Small intestine (tissue), 7 donors: ENCODE results near the gene DERL3. TPM values are rescaled to one million over a fixed set of nuclear protein-coding genes. Genes with fewer than 3 reads are reported as not detected.

Source experiments
- DNase-seq, 2 donors: peaks; one replicate each; pipeline versions ENCODE4 v3.0.0 to v3.0.0-alpha.2; 2013
- FAIRE-seq: peaks from 2 replicates; lab custom pipeline; 2012; peaks lifted over from hg19 to GRCh38; lab: Jason Lieb, UNC
- H3K27ac ChIP-seq, 3 donors: one replicate each; pipeline ENCODE4 v1.5.1; 2013; ENCODE audit warnings: low read length in 2 of 3, mild to moderate bottlenecking in 2 of 3, control low read depth in 1 of 3, inconsistent platforms in 1 of 3, low read depth in 1 of 3, moderate library complexity in 1 of 3
- H3K27me3 ChIP-seq, 3 donors: one replicate each; pipeline ENCODE4 v1.6.1; 2013; ENCODE audit warnings: low read length in 3 of 3, inconsistent platforms in 1 of 3; ENCODE audit not compliant: control insufficient read depth in 3 of 3, insufficient read depth in 3 of 3
- H3K36me3 ChIP-seq, 3 donors: one replicate each; pipeline ENCODE4 v1.6.1; 2013; ENCODE audit warnings: low read length in 3 of 3, inconsistent platforms in 1 of 3, low read depth in 1 of 3, mild to moderate bottlenecking in 1 of 3, moderate library complexity in 1 of 3; ENCODE audit not compliant: control insufficient read depth in 3 of 3, insufficient read depth in 2 of 3
- H3K4me1 ChIP-seq, 3 donors: one replicate each; pipeline ENCODE4 v1.6.1; 2013; ENCODE audit warnings: low read length in 2 of 3, inconsistent platforms in 1 of 3, low read depth in 1 of 3, mild to moderate bottlenecking in 1 of 3, moderate library complexity in 1 of 3; ENCODE audit not compliant: control insufficient read depth in 3 of 3, insufficient read depth in 2 of 3
- H3K4me3 ChIP-seq, 3 donors: one replicate each; pipeline ENCODE4 v1.5.1; 2013; ENCODE audit warnings: low read length in 3 of 3, control low read depth in 1 of 3, inconsistent platforms in 1 of 3, low read depth in 1 of 3, mild to moderate bottlenecking in 1 of 3, moderate library complexity in 1 of 3
- H3K9me3 ChIP-seq, 2 donors: one replicate each; pipeline ENCODE4 v1.6.1; 2013; ENCODE audit warnings: low read depth in 1 of 2, low read length in 1 of 2; ENCODE audit not compliant: control insufficient read depth in 2 of 2, insufficient read depth in 1 of 2
- WGBS, 3 donors: extraction: QIAGEN DNeasy Blood & Tissue Kit; methylation state at CpG; one replicate each; pipeline ENCODE4 v1.1.7; 2013; 5-methylcytosine and 5-hydroxymethylcytosine counted together
- polyA plus RNA-seq, 4 donors: library from polyadenylated mRNA; stranded (reverse) in 3 of 4; unstranded in 1 of 4; fragments of 200-250 nt in 3 of 4; fragments of 120-200 nt in 1 of 4; gene quantifications; one replicate each; pipeline versions ENCODE4 v1.2.1 to v1.2.3, GENCODE V29; 2013
- donor health status: healthy with polysubstance abuse.
- donor health status: control.
- donor health status: control.
- donor health status: Bipolar disorder and iron deficiency.
- donor health status: healthy.

Gene DERL3
- polyA plus RNA-seq, 4 donors: 2.0 to 33.0 (median 14.1) TPM

DNA sequence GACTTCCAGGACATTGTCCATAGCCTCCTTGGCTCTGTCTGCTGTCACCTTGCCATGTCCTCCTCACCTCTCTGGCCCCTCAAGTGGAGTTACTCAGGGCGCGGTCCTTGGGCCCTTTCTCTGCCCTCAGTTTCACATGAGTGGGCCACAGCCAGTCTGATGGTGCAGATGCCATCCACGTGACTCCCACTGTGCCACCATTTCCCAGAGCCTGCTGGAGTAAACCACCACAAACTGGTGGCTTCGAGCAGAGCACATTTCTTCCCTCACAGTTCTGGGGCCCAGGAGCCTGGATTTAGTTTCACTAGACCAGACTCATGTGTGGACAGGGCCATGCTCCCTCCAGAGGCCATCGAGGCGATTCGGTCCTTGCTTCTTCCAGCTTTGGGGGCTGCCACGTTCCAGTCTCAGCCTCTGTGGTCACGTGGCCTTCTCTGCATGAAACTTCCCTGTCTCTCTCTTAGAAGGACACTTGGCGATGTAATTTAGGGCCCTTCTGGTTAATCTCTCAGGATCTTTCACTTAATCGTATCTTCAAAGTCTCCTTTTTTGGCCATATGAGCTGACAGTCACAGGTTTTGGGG lies 37.5 kb downstream of the DERL3 start:
- FAIRE-seq (no peak), DNase-seq (no peak)
- Histone ChIP-seq H3K36me3 (peaks cover 12 to 86% (median 27%) of the 10 kb centered on the region in 3 donors), H3K27ac (no peak overlapping the region), H3K4me3 (no peak overlapping the region), H3K27me3 (no peaks in the 10 kb centered on the region), H3K4me1 (no peaks in the 10 kb centered on the region), H3K9me3 (no peaks in the 10 kb centered on the region)
- 89 to 95% (median 91%) methylated on average over 11 of the region's 11 CpGs for WGBS, 3 donors

DNA sequence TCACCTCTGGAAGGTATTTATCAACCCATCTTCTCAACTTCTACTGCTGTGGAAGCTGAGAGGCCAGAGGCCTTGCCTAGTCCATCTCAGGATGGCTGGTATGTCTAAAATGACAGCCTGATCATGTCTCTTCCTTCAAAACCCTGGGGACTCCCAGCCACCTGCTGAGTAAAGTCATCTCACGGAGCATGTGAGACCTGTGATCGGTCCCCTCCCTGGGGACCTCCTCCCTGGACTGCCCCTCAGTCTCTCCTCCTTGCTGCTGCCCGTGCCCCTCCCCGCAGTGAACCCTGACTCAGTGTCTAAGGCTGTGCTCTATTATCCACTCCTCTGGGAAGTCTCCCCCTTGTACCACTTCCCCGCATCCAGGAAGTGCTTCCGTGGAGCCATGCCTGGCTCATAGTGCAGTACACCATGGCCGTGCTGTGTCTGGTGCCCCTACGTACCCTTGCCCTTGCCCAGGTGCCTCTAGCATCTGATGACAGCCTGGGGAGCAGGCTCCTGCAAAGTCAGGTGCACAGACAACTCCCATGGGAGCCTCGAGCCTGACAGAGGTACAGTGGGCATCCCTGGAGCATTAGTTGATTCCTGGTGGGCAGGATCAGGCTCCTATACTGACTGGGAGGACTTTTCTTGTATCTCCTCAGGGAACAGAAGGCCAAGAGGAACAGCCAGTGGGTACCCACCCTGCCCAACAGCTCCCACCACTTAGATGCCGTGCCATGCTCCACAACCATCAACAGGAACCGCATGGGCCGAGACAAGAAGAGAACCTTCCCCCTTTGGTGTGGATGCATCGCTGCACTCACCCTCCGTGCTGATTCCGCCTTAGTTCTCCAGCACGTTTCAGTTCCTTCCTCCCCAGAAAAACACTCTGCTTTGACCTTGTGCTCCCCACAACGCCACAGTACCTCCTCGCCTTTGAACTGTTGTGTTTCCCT lies 38.2 kb downstream of the DERL3 start:
- Histone ChIP-seq H3K4me3 (no peak overlapping the region), H3K27me3 (no peaks in the 10 kb centered on the region), H3K4me1 (no peaks in the 10 kb centered on the region), H3K36me3 (peaks cover 7 to 90% (median 28%) of the 10 kb centered on the region in 3 donors), H3K27ac (no peak overlapping the region), H3K9me3 (no peaks in the 10 kb centered on the region)
- no peak for FAIRE-seq
- no peak for DNase-seq
- 87 to 95% (median 94%) methylated on average over 18 of the region's 18 CpGs for WGBS, 3 donors

DNA sequence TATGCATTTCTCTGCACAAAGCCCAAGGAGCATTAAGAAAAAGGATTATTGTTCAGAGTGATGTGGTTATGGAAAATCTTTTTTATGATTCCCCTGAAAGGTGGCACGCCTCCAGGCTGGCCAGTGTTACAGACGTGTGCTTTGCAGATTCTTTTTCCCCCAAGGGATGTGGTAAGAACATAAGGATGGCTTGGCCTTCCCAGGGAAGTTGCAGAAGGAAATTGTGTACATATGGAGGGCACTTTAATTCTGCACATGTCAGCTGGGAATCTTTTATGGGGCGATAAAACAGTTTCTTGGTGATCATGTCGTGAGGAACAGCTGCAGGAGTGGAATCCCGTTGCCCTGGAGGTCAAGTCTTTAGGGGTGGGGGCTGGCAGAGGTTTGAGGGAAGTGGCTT lies 42.3 kb downstream of the DERL3 start:
- H3K9me3 ChIP-seq: no peaks in the 10 kb centered on the region
- 71 to 90% (median 81%) methylated on average over 5 of the region's 5 CpGs for WGBS, 3 donors
- H3K27me3 ChIP-seq: no peaks in the 10 kb centered on the region
- no peak for FAIRE-seq
- no peak for DNase-seq
- H3K4me1 ChIP-seq: no peaks in the 10 kb centered on the region
- H3K36me3 ChIP-seq: peaks cover 12 to 88% (median 21%) of the 10 kb centered on the region in 3 donors
- no peak overlapping the region for H3K27ac ChIP-seq
- H3K4me3 ChIP-seq: no peak overlapping the region

DNA sequence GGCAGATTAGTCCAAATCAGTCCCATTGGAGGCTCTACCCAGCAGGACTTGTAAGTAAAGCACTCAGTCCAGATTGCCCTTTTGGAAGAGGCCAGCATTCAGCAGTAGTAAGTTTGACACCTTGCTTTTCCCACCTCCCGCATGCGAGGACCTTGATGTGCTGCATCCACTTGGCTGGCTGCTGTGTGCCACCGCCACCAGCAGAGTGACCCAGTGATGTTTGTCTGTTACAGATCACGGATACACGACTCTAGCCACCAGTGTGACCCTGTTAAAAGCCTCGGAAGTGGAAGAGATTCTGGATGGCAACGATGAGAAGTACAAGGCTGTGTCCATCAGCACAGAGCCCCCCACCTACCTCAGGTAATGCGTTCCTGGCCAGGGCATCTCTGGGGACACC lies 45.5 kb downstream of the DERL3 start:
- FAIRE-seq (no peak), DNase-seq (no peak)
- H3K27ac ChIP-seq: no peak overlapping the region
- 89 to 92% (median 89%) methylated on average over 8 of the region's 8 CpGs for WGBS, 3 donors
- H3K27me3 ChIP-seq: no peaks in the 10 kb centered on the region
- peaks cover 8 to 71% (median 9%) of the 10 kb centered on the region in 3 donors for H3K36me3 ChIP-seq
- no peak overlapping the region for H3K4me3 ChIP-seq
- no peaks in the 10 kb centered on the region for H3K9me3 ChIP-seq
- H3K4me1 ChIP-seq: peaks cover 0 to 15% (median 5%) of the 10 kb centered on the region in 3 donors

DNA sequence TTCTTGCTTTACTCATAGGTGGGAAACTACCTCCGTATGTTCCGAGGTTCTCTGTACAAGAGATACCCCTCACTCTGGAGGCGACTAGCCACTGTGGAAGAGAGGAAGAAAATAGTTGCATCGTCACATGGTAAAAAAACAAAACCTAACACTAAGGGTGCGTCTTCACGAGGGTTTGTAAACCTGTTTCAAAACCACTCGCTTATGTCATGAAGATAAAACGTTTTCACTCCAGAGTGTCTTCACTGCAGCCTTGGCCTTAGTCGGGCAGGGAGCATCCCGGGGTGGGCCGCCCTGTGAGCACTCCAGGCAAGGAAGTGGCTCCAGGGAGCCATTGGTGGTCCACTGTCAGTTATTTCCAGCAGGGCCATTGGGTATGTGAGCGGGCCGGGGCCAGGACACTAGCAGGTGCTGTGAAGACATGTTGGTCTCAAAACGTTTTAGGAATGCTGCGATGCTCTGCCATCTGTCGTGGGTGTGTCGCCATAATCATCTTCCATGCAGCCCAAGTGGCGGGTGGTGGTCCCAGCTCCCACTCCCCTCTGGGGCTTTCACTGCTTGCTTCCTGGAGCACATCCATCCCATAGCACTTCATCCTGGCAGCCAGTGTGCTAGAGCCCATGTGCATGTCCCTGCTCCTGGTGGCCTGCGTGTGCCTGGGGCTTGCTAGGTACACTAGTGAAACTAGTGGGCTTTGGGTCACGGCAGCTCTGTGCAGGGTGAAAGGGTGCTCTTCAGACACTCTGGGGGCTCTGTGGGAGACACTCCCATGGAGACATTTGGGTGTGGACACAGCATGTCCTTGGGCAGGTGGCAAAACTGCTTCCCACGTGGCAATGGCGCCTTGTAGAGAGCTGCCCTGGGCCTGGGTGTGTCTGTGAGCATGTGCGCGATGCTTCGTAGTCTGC lies 46.8 kb downstream of the DERL3 start:
- H3K4me1 ChIP-seq: peaks cover 2 to 19% (median 6%) of the 10 kb centered on the region in 3 donors
- FAIRE-seq: no peak
- WGBS, 3 donors: 84 to 88% (median 86%) methylated on average over 25 of the region's 25 CpGs
- H3K4me3 ChIP-seq: no peak overlapping the region
- H3K36me3 ChIP-seq: peaks cover 6 to 62% (median 9%) of the 10 kb centered on the region in 3 donors
- H3K9me3 ChIP-seq: no peaks in the 10 kb centered on the region
- DNase-seq: no peak
- no peaks in the 10 kb centered on the region for H3K27me3 ChIP-seq
- H3K27ac ChIP-seq: no peak overlapping the region

DNA sequence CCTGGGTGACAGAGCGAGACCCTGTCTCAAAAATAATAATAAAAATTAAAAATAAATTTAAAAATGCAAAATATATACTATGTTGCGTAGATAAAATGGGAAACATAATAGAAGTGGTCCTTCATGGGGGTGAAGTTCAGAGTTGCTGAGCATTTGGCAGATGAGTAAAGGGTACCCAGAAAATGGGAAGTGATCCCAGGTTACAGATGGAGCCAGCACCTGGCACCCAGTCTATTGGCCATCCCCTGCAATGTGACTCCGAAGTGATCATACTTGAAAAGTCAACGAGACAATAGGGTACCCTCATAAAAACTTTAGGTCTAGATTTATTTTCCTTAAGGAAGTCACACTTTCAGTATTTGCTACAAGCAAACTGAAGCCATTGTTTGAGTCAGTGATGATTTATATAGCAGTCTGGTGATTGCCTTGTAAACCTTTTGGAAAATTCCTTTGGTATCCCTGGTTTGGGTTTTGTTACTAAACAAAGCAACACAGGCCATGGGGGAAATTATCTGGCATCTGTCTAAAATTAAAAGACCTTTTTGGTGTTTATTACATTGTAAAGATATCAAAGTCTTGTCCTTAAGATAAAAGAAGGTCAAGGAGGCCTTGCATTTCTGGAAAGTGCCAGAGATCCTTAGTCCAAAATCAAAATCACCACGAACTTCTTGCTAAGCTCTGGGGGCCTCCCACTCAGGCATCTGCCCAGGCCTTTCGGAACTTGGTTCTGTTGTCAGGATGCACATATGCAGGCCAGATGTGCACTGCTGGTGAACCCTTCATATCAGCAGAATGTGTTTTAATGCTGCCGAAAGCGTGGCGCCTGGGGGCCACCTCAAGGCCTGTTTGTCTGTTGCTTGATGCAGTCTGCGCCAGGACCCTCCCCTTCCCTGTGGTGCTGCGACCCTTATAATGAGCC lies 47.7 kb downstream of the DERL3 start:
- no peaks in the 10 kb centered on the region for H3K9me3 ChIP-seq
- H3K4me3 ChIP-seq: no peak overlapping the region
- H3K27me3 ChIP-seq: no peaks in the 10 kb centered on the region
- FAIRE-seq (no peak), DNase-seq (no peak)
- 73 to 83% (median 83%) methylated on average over 11 of the region's 11 CpGs for WGBS, 3 donors
- H3K4me1 ChIP-seq: peaks cover 2 to 25% (median 6%) of the 10 kb centered on the region in 3 donors
- no peak overlapping the region for H3K27ac ChIP-seq
- peaks cover 4 to 54% (median 6%) of the 10 kb centered on the region in 3 donors for H3K36me3 ChIP-seq

DNA sequence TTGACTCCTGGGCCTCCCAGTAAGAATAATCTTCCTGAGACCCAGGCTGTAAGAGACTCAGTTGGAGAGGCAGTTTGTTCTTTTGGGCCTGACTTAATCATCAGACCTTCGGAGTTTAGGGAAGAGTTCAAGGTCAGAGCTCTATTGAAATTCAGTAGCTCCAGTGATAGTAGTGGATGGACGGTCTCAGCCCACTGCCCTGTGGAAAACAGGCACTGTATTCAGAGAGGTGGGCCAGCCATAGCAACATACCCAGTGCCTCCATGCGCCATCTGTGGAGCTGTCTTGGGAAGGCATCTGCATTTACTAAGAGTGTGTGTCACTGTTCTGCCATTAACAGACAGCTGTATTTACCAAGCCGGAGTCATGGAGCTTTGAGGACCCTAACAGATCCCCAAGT lies 49.2 kb downstream of the DERL3 start:
- H3K36me3 ChIP-seq: peaks cover 2 to 42% (median 6%) of the 10 kb centered on the region in 3 donors
- no peak for FAIRE-seq
- 76 to 83% (median 80%) methylated on average over 4 of the region's 4 CpGs for WGBS, 3 donors
- no peaks in the 10 kb centered on the region for H3K9me3 ChIP-seq
- no peak for DNase-seq
- H3K27ac ChIP-seq: no peak overlapping the region
- no peaks in the 10 kb centered on the region for H3K27me3 ChIP-seq
- H3K4me3 ChIP-seq: no peak overlapping the region
- H3K4me1 ChIP-seq: peaks cover 2 to 27% (median 6%) of the 10 kb centered on the region in 3 donors
